Parathyroid adenoma (tissue), 2 donors: ENCODE measurements around the gene THBS2.

Source experiments
- H2AFZ ChIP-seq: fragments of 300-600 bp; sonication (generic); one replicate; pipeline ENCODE4 v1.7.0; 2017; ENCODE audit warnings: antibody characterized with exemption, mild to moderate bottlenecking
- H3K27ac ChIP-seq: fragments of 300-600 bp; sonication (generic); one replicate; pipeline ENCODE4 v1.7.0; 2017
- H3K27me3 ChIP-seq: fragments of 300-600 bp; sonication (generic); one replicate; pipeline ENCODE4 v1.7.0; 2017; ENCODE audit warnings: low read length; ENCODE audit not compliant: control insufficient read depth, insufficient read depth
- H3K36me3 ChIP-seq: fragments of 300-600 bp; sonication (generic); one replicate; pipeline ENCODE4 v1.7.0; 2017; ENCODE audit warnings: low read length; ENCODE audit not compliant: control insufficient read depth, insufficient read depth
- H3K4me1 ChIP-seq: fragments of 300-600 bp; sonication (generic); one replicate; pipeline ENCODE4 v1.7.0; 2017; ENCODE audit warnings: control low read depth
- H3K4me2 ChIP-seq: fragments of 300-600 bp; sonication (generic); one replicate; pipeline ENCODE4 v1.7.0; 2017; ENCODE audit warnings: low read length
- H3K4me3 ChIP-seq: fragments of 300-600 bp; sonication (generic); one replicate; pipeline ENCODE4 v1.7.0; 2017; ENCODE audit warnings: low read depth, low read length
- H3K79me2 ChIP-seq: fragments of 300-600 bp; sonication (generic); one replicate; pipeline ENCODE4 v1.7.0; 2017; ENCODE audit warnings: control low read depth
- H3K9ac ChIP-seq: fragments of 300-600 bp; sonication (generic); one replicate; pipeline ENCODE4 v1.7.0; 2017; ENCODE audit warnings: mild to moderate bottlenecking
- H3K9me3 ChIP-seq: fragments of 300-600 bp; sonication (generic); one replicate; pipeline ENCODE4 v1.7.0; 2017; ENCODE audit warnings: low read length; ENCODE audit not compliant: control insufficient read depth
- CTCF ChIP-seq: fragments of 300-600 bp; sonication (generic); IDR thresholded peaks from one replicate; pipeline ENCODE4 v1.7.0; 2017; ENCODE audit warnings: antibody characterized with exemption, mild to moderate bottlenecking
- donor health status: primary hyperparathyroidism.

Gene THBS2

DNA sequence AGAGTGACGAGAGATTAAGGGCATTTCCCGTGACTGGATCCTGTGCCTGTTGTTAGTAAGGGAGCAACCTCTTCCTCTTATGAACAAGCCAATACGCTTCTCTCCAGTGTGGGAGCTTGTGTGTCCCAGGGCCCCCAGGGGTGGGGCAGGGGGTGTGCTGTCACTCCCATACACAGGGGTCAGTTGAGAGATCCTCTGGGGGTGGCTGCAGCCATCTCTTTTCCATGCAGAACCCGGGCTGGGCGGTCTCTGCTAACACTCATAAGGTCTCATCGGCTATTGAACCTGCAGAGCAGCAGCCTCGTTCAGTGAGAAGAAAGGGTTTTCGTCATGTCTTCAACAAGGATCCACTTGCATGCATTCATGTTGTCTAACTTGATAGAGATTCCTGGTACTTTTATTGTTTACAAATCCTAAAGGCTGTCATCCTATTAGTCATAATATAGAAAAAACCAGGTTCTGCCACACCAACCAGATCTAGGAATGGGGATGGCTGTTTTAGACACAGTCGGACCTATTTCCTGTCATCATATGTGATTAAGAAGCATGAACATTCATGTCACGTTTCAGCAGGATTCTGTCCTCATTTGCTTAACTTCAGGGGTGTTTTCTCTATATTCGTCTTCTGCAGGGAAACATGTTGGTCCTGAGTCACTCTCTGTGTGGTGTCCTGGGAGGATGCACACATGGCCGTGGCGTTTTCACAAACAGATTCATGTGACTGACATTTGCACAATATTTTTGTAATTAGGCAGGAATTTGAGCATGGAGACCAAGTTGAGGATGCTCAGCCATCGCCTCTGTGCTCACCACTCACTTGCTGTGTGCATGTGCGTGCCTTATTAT, 13.3 kb upstream of the THBS2 start:
- H3K9ac ChIP-seq, result no peak overlapping the region
- H3K27ac ChIP-seq, result no peak overlapping the region
- no peaks in the 10 kb centered on the region for H3K4me1 ChIP-seq
- H3K36me3 ChIP-seq, result no peaks in the 10 kb centered on the region
- H2AFZ ChIP-seq, result no peak overlapping the region
- no peaks in the 10 kb centered on the region for H3K79me2 ChIP-seq
- no peak overlapping the region for H3K4me3 ChIP-seq
- TF ChIP-seq CTCF, result no peak
- no peaks in the 10 kb centered on the region for H3K9me3 ChIP-seq
- no peak overlapping the region for H3K4me2 ChIP-seq
- no peaks in the 10 kb centered on the region for H3K27me3 ChIP-seq

- Histone ChIP-seq H3K27me3 (no peaks in the 10 kb centered on the region), H2AFZ (no peak overlapping the region), H3K27ac (no peak overlapping the region), H3K79me2 (no peaks in the 10 kb centered on the region), H3K9me3 (no peaks in the 10 kb centered on the region), H3K4me2 (no peak overlapping the region), H3K4me1 (no peaks in the 10 kb centered on the region), H3K9ac (no peak overlapping the region), H3K4me3 (no peak overlapping the region), H3K36me3 (no peaks in the 10 kb centered on the region)
- TF ChIP-seq CTCF, result no peak
These were observed 12.6 kb upstream of the THBS2 start for GRCh38 chr6:169266261-169266660.

GRCh38 chr6:169265486-169266131, 12.0 kb upstream of the THBS2 start:
- H3K9me3 ChIP-seq, result no peaks in the 10 kb centered on the region
- H3K9ac ChIP-seq, result no peak overlapping the region
- no peaks in the 10 kb centered on the region for H3K36me3 ChIP-seq
- no peak for TF ChIP-seq CTCF
- H3K27ac ChIP-seq, result no peak overlapping the region
- no peak overlapping the region for H3K4me2 ChIP-seq
- no peak overlapping the region for H3K4me3 ChIP-seq
- no peaks in the 10 kb centered on the region for H3K79me2 ChIP-seq
- H3K27me3 ChIP-seq, result no peaks in the 10 kb centered on the region
- no peaks in the 10 kb centered on the region for H3K4me1 ChIP-seq
- H2AFZ ChIP-seq, result no peak overlapping the region

DNA sequence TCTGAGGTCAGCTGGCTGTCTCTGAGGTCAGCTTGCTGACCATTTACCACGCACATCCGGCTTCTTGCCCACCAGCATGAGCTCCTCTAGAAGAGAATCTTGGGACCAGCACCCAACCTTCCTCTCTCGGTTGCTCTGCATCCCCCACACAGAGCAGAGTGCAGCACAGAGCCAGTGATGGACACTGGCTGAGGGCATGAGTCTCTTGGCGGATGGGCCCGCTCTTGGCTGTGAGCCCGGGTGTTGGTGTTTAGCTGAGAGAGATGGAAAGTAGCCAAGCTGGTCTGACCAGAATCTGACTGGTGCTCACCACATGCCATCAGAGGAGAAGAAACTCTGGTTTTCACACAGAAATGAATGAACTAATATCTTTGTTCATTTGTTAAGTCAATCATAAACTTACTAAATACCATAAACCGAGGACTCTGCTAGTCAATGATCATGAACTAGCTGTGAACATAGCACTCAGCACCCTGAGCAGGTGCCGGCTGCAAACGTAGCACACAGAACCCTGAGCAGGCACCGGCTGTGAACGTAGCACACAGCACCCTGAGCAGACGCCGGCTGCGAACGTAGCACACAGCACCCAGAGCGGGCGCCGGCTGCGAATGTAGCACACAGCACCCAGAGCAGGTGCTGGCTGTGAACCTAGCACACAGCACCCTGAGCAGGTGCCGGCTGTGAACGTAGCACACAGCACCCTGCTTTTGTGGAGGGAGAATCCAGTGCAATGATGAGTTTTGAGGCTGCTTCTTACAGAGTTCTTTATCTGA, 10.4 kb upstream of the THBS2 start:
- H3K27me3 ChIP-seq, result no peaks in the 10 kb centered on the region
- no peak overlapping the region for H3K4me2 ChIP-seq
- H3K4me3 ChIP-seq, result no peak overlapping the region
- H3K36me3 ChIP-seq, result no peaks in the 10 kb centered on the region
- H3K9me3 ChIP-seq, result no peaks in the 10 kb centered on the region
- H3K9ac ChIP-seq, result no peak overlapping the region
- H3K4me1 ChIP-seq, result no peaks in the 10 kb centered on the region
- H3K79me2 ChIP-seq, result no peaks in the 10 kb centered on the region
- no peak overlapping the region for H2AFZ ChIP-seq
- H3K27ac ChIP-seq, result no peak overlapping the region
- TF ChIP-seq CTCF, result no peak
